HepG2 (cell line): Measurements from ENCODE around the gene ABCC3. TPM values are rescaled to one million over a fixed set of nuclear protein-coding genes. Genes with fewer than 3 reads are reported as not detected.

ENCODE experiments used
- CCAR2 ChIP-seq: fragments of 200-400 bp; formaldehyde crosslinking; optimal IDR thresholded peaks from 2 replicates; pipeline ENCODE3; 2018; ENCODE audit warnings: low read depth, mild to moderate bottlenecking, low read length, moderate library complexity
- HNRNPL ChIP-seq: fragments of 200-400 bp; formaldehyde crosslinking; IDR thresholded peaks from 2 replicates; pipeline ENCODE4 v1.6.1; 2017; ENCODE audit warnings: mild to moderate bottlenecking, low read depth, low read length
- JUN ChIP-seq: sonication (generic); formaldehyde crosslinking; IDR thresholded peaks from 2 replicates; pipeline ENCODE4 v1.4.0; 2020; ENCODE audit warnings: mild to moderate bottlenecking, missing genetic modification reagents
- LCORL ChIP-seq, 2 experiments: fragments of 450-650 bp in 1 of 2; sonication (generic) in 1 of 2; formaldehyde crosslinking in 1 of 2; IDR thresholded peaks; 2 replicates each; pipeline versions ENCODE4 v1.5.0 to v1.6.1; 2017 to 2020; ENCODE audit warnings: antibody characterized with exemption in 1 of 2, missing genetic modification reagents in 1 of 2
- NR2C2 ChIP-seq: sonication (generic); formaldehyde crosslinking; IDR thresholded peaks from 2 replicates; pipeline ENCODE4 v1.4.0; 2020; ENCODE audit warnings: missing genetic modification reagents, mild to moderate bottlenecking, moderate library complexity, borderline replicate concordance
- NRL ChIP-seq: sonication (generic); formaldehyde crosslinking; IDR thresholded peaks from 2 replicates; pipeline ENCODE4 v1.5.0; 2020; ENCODE audit warnings: missing genetic modification reagents, mild to moderate bottlenecking, moderate library complexity, borderline replicate concordance
- RARA ChIP-seq: IDR thresholded peaks from 2 replicates; pipeline ENCODE4 v1.6.1; 2016; ENCODE audit warnings: missing genetic modification reagents, missing compliant biosample characterization
- SALL2 ChIP-seq: sonication (generic); formaldehyde crosslinking; IDR thresholded peaks from 2 replicates; pipeline ENCODE4 v1.8.1; 2023; ENCODE audit warnings: mild to moderate bottlenecking, missing genetic modification reagents, inconsistent platforms
- SIN3A ChIP-seq: IDR thresholded peaks from 2 replicates; pipeline ENCODE4 v1.6.1; 2011; ENCODE audit warnings: low read depth, mild to moderate bottlenecking, control low read depth, low read length, borderline replicate concordance
- SMARCC2 ChIP-seq: fragments of 450-650 bp; IDR thresholded peaks from 2 replicates; pipeline ENCODE4 v1.6.1; 2017; ENCODE audit warnings: antibody characterized with exemption, mild to moderate bottlenecking
- U2AF1 ChIP-seq: fragments of 200-400 bp; formaldehyde crosslinking; optimal IDR thresholded peaks from 2 replicates; pipeline ENCODE3; 2017; ENCODE audit warnings: mild to moderate bottlenecking, low read depth, low read length
- WIZ ChIP-seq: sonication (generic); formaldehyde crosslinking; IDR thresholded peaks from 2 replicates; pipeline ENCODE4 v1.5.1; 2020; ENCODE audit warnings: mild to moderate bottlenecking, missing genetic modification reagents
- ZKSCAN5 ChIP-seq: sonication (generic); formaldehyde crosslinking; IDR thresholded peaks from 2 replicates; pipeline ENCODE4 v1.5.1; 2020; ENCODE audit warnings: mild to moderate bottlenecking, missing genetic modification reagents
- ZNF17 ChIP-seq: sonication (generic); formaldehyde crosslinking; IDR thresholded peaks from 2 replicates; pipeline ENCODE4 v1.5.0; 2020; ENCODE audit warnings: mild to moderate bottlenecking, missing genetic modification reagents
- ZNF24 ChIP-seq: fragments of 450-650 bp; IDR thresholded peaks from 2 replicates; pipeline ENCODE4 v1.6.1; 2017; ENCODE audit warnings: antibody characterized with exemption, mild to moderate bottlenecking
- ZNF510 ChIP-seq: sonication (generic); formaldehyde crosslinking; IDR thresholded peaks from 2 replicates; pipeline ENCODE4 v1.4.0; 2020; ENCODE audit warnings: low read depth, mild to moderate bottlenecking, missing genetic modification reagents
- ZSCAN12 ChIP-seq: sonication (generic); formaldehyde crosslinking; IDR thresholded peaks from 2 replicates; pipeline ENCODE4 v1.9.0; 2021; ENCODE audit warnings: mild to moderate bottlenecking, missing genetic modification reagents
- polyA plus RNA-seq, 8 experiments: library from polyadenylated mRNA; depleted of rRNA in 3 of 8; stranded (reverse) in 7 of 8; unstranded in 1 of 8; fragments of >200 nt; fragmentation: Illumina TruSeq in 4 of 8; extraction: Trizol in 4 of 8; gene quantifications; 2 replicates each; pipeline versions ENCODE4 v1.2.1 to v1.2.3, GENCODE V29; 2011 to 2016; ENCODE audit warnings: low read depth in 4 of 8, missing spikeins in 1 of 8, mixed read lengths in 1 of 8; ENCODE audit not compliant: insufficient read depth in 1 of 8
- total RNA-seq, 5 experiments: library from RNA; depleted of rRNA; stranded (reverse); fragments of >200 nt; fragmentation: Illumina TruSeq; extraction: Trizol; gene quantifications; 2 replicates each; pipeline ENCODE4 v1.2.3, GENCODE V29; 2016; ENCODE audit warnings: low read depth in 1 of 5
- TF ChIP-seq, protein P1 (sequence below): fragments of 450-650 bp; IDR thresholded peaks from 2 replicates; pipeline ENCODE4 v1.6.1; 2017
- TF ChIP-seq, protein P2 (sequence below): IDR thresholded peaks from 2 replicates; pipeline ENCODE4 v1.6.1; 2016
- TF ChIP-seq, protein P3 (sequence below), 2 experiments: fragments of 450-650 bp in 1 of 2; sonication (generic) in 1 of 2; formaldehyde crosslinking; IDR thresholded peaks; 2 replicates each; pipeline versions ENCODE4 v1.5.0 to v1.8.0; 2020 to 2022; ENCODE audit warnings: mild to moderate bottlenecking in 1 of 2, missing genetic modification reagents in 1 of 2
- TF ChIP-seq, protein P4 (sequence below): sonication (generic); formaldehyde crosslinking; IDR thresholded peaks from 2 replicates; pipeline ENCODE4 v1.4.0; 2020; ENCODE audit warnings: mild to moderate bottlenecking, low read depth, missing genetic modification reagents
- TF ChIP-seq, protein P5 (sequence below): sonication (generic); formaldehyde crosslinking; IDR thresholded peaks from 2 replicates; pipeline ENCODE4 v1.8.1; 2022; ENCODE audit warnings: low read depth, mild to moderate bottlenecking, missing genetic modification reagents

ABCC3 gene
- total and polyA plus RNA-seq, 2 of the 13 experiments (the other 11 are each of a cell fraction or from before 2014, with no cell fraction given), result 25.2 to 50.7 TPM

DNA sequence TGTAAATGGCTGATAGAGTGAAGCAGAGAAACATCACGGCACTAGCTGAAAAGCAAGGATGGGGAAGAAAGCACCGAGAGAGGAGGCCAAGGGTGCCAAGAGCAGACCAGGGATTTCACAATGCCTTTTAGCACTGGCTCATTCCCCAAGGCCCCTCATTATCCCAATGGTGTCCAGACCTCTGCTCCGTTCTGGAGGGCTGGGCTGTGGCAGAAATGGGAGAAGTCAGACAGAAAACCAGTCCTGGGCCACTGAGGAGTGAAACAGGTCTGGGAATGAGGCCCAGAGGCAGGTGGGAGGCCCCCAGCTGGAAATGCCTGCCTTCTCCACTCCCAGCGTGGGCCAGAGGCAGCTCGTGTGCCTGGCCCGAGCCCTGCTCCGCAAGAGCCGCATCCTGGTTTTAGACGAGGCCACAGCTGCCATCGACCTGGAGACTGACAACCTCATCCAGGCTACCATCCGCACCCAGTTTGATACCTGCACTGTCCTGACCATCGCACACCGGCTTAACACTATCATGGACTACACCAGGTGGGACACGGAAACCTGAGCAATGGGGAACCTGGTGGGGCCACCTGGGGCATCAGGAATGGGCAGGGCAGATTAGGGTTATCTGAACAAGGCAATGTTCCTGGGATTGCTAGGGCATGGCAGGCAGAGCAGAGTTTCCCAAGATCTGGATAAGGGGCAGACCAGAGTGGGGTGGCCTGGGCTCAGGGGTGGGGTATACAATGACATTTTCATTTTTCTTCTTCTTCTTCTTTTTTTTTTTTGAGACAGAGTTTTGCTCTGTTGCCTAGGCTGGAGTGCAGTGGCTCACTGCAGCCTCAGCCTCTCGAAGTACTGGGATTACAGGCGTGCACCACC, 52.8 kb downstream of the ABCC3 start (continued):
- TF ChIP-seq SALL2, result peak; percentile 94
- peak; percentile 68 for TF ChIP-seq U2AF1
- TF ChIP-seq, protein P1, sequence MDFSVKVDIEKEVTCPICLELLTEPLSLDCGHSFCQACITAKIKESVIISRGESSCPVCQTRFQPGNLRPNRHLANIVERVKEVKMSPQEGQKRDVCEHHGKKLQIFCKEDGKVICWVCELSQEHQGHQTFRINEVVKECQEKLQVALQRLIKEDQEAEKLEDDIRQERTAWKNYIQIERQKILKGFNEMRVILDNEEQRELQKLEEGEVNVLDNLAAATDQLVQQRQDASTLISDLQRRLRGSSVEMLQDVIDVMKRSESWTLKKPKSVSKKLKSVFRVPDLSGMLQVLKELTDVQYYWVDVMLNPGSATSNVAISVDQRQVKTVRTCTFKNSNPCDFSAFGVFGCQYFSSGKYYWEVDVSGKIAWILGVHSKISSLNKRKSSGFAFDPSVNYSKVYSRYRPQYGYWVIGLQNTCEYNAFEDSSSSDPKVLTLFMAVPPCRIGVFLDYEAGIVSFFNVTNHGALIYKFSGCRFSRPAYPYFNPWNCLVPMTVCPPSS, result no peak
- TF ChIP-seq SIN3A, result no peak
- TF ChIP-seq ZNF510 (CRISPR knock-in tag), result no peak
- TF ChIP-seq NRL (CRISPR knock-in tag), result no peak; the same call in 1 of the 2 replicates
- TF ChIP-seq HNRNPL, result 0 out of 2 replicates have a peak, but pooled peaks have one; percentile 50
- peak; percentile 40; the same call in 1 of the 2 replicates for TF ChIP-seq RARA (CRISPR knock-in tag)
- peak; percentile 73; the same call in 1 of the 2 replicates for TF ChIP-seq NR2C2 (CRISPR knock-in tag)
- TF ChIP-seq, protein P2, sequence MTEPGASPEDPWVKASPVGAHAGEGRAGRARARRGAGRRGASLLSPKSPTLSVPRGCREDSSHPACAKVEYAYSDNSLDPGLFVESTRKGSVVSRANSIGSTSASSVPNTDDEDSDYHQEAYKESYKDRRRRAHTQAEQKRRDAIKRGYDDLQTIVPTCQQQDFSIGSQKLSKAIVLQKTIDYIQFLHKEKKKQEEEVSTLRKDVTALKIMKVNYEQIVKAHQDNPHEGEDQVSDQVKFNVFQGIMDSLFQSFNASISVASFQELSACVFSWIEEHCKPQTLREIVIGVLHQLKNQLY, result no peak
- no peak for TF ChIP-seq CCAR2
- peak; percentile 57; the same call in 1 of the 2 replicates for TF ChIP-seq ZKSCAN5
- no peak; the same call in 1 of the 2 replicates for TF ChIP-seq WIZ (CRISPR knock-in tag)
- TF ChIP-seq LCORL (IDR thresholded peaks at IDR 0.05), result no peak
- no peak for TF ChIP-seq LCORL (CRISPR knock-in tag; IDR thresholded peaks at IDR 0.05)
- no peak for TF ChIP-seq ZNF17 (CRISPR knock-in tag)
- no peak for TF ChIP-seq ZNF24
- no peak for TF ChIP-seq ZSCAN12
- TF ChIP-seq, protein P3, sequence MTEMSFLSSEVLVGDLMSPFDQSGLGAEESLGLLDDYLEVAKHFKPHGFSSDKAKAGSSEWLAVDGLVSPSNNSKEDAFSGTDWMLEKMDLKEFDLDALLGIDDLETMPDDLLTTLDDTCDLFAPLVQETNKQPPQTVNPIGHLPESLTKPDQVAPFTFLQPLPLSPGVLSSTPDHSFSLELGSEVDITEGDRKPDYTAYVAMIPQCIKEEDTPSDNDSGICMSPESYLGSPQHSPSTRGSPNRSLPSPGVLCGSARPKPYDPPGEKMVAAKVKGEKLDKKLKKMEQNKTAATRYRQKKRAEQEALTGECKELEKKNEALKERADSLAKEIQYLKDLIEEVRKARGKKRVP (CRISPR knock-in tag; IDR thresholded peaks at IDR 0.05), result no peak
- TF ChIP-seq, protein P4, sequence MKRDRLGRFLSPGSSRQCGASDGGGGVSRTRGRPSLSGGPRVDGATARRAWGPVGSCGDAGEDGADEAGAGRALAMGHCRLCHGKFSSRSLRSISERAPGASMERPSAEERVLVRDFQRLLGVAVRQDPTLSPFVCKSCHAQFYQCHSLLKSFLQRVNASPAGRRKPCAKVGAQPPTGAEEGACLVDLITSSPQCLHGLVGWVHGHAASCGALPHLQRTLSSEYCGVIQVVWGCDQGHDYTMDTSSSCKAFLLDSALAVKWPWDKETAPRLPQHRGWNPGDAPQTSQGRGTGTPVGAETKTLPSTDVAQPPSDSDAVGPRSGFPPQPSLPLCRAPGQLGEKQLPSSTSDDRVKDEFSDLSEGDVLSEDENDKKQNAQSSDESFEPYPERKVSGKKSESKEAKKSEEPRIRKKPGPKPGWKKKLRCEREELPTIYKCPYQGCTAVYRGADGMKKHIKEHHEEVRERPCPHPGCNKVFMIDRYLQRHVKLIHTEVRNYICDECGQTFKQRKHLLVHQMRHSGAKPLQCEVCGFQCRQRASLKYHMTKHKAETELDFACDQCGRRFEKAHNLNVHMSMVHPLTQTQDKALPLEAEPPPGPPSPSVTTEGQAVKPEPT, result 0 out of 2 replicates have a peak, but pooled peaks have one; percentile 40
- TF ChIP-seq SMARCC2, result no peak
- TF ChIP-seq, protein P5, sequence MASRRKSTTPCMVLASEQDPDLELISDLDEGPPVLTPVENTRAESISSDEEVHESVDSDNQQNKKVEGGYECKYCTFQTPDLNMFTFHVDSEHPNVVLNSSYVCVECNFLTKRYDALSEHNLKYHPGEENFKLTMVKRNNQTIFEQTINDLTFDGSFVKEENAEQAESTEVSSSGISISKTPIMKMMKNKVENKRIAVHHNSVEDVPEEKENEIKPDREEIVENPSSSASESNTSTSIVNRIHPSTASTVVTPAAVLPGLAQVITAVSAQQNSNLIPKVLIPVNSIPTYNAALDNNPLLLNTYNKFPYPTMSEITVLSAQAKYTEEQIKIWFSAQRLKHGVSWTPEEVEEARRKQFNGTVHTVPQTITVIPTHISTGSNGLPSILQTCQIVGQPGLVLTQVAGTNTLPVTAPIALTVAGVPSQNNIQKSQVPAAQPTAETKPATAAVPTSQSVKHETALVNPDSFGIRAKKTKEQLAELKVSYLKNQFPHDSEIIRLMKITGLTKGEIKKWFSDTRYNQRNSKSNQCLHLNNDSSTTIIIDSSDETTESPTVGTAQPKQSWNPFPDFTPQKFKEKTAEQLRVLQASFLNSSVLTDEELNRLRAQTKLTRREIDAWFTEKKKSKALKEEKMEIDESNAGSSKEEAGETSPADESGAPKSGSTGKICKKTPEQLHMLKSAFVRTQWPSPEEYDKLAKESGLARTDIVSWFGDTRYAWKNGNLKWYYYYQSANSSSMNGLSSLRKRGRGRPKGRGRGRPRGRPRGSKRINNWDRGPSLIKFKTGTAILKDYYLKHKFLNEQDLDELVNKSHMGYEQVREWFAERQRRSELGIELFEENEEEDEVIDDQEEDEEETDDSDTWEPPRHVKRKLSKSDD (CRISPR knock-in tag), result no peak
- TF ChIP-seq JUN (CRISPR knock-in tag), result 0 out of 2 replicates have a peak, but pooled peaks have one; percentile 63
